Hepatocyte (in vitro differentiated cells): Measurements from ENCODE around the gene MANF.

Experiments
- EZH2phosphoT487 ChIP-seq: fragments of 200-600 bp; sonication (generic); IDR thresholded peaks from one replicate; pipeline ENCODE4 v1.6.1; 2018; ENCODE audit warnings: antibody characterized with exemption, mild to moderate bottlenecking, low read depth, moderate library complexity; ENCODE audit not compliant: unreplicated experiment, severe bottlenecking
- TF ChIP-seq, protein P1 (sequence below): fragments of 200-600 bp; sonication (generic); IDR thresholded peaks from 2 replicates; pipeline ENCODE4 v1.5.1; 2016; ENCODE audit warnings: antibody characterized with exemption, mild to moderate bottlenecking; ENCODE audit not compliant: poor library complexity

DNA sequence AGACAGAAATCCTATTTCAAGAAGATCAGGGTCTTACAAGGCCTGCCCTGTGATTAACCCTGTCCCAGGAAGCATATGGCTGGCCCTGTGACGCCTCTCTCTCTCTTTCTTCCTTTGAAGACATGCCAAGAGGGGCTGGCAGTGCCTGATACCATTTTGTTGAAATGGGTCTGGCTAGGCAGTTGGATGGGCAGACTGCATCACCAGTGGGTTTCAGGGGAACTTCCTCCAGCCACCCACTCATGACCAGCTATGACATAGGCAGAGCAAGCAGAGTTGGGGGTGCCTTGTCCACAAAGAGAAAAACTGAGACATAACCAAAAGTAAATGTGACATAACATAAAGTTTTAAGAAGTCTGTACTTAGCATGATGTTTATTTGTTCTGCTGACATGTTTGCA lies 31.4 kb upstream of the MANF start:
- TF ChIP-seq, protein P1, sequence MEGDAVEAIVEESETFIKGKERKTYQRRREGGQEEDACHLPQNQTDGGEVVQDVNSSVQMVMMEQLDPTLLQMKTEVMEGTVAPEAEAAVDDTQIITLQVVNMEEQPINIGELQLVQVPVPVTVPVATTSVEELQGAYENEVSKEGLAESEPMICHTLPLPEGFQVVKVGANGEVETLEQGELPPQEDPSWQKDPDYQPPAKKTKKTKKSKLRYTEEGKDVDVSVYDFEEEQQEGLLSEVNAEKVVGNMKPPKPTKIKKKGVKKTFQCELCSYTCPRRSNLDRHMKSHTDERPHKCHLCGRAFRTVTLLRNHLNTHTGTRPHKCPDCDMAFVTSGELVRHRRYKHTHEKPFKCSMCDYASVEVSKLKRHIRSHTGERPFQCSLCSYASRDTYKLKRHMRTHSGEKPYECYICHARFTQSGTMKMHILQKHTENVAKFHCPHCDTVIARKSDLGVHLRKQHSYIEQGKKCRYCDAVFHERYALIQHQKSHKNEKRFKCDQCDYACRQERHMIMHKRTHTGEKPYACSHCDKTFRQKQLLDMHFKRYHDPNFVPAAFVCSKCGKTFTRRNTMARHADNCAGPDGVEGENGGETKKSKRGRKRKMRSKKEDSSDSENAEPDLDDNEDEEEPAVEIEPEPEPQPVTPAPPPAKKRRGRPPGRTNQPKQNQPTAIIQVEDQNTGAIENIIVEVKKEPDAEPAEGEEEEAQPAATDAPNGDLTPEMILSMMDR, result no peak
- no peak for TF ChIP-seq EZH2phosphoT487
